HG03045 (cell line): ENCODE data around the gene GATA6.

ENCODE experiments used
- ATAC-seq: cut with Tn5 transposase; IDR thresholded peaks from one replicate; pipeline ENCODE4 v1.9.1; 2021; ENCODE audit warnings: mild to moderate bottlenecking, moderate library complexity; ENCODE audit not compliant: unreplicated experiment

Gene GATA6

GRCh38 chr18:22238036-22238435 is 68.6 kb downstream of the GATA6 start:
- ATAC-seq: no peak

DNA sequence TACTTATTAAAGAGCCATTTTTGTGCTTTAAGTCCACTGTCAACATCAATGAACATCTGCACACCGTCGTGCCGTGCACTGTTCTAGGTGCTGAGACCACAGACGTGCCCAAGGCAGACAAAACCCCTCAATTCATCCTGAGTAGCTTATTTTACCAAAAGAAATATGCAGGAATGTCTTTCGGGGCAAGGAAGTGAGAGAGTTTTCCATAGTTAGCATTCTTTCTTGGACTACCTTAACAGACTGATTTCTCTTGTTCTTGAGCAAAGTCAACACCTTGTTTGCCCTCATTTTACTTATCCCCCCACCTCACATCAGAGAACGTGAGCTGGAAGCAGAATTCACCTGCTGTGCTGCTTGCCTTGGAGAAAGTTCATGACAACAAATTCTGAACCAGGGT is 69.3 kb downstream of the GATA6 start:
- ATAC-seq: no peak

GRCh38 chr18:22241921-22242361 is 72.6 kb downstream of the GATA6 start:
- no peak for ATAC-seq

DNA sequence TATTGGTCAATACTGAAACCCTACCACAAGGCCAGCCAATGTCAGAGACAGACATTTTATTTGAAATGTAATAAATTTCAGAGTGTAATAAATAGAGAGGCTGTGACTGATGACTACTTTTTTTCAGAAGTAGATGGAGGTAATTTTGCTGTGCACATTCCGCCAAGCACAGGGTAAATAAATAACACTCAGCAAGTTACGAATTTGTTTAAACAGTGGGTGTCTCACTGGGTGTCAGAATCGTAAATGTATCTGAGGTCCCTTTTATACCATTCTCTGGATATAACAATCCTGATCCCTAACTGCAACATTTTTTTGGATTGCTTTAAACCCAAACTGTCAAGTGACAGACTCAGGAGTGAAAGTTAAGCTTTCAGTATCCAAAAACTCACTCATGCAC is 74.1 kb downstream of the GATA6 start:
- ATAC-seq: no peak

DNA sequence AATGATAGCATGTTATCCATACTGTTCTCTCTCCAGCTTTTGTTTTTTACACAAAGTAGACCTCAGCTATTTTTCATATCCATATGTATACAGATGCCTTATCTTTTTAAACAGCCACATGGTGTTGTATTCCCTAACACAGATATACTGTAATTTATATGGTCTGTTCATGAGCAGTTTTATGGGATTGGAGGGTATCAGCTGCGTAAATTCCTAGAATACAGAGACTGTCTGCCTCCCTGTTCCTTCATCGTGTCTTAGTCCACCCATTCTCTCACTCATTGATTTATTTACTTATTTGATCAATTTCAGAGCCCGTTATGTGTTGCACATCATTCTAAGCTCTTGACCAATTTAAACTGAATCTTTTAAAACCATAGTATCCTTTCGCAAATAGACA is 80.6 kb downstream of the GATA6 start:
- ATAC-seq: no peak

DNA sequence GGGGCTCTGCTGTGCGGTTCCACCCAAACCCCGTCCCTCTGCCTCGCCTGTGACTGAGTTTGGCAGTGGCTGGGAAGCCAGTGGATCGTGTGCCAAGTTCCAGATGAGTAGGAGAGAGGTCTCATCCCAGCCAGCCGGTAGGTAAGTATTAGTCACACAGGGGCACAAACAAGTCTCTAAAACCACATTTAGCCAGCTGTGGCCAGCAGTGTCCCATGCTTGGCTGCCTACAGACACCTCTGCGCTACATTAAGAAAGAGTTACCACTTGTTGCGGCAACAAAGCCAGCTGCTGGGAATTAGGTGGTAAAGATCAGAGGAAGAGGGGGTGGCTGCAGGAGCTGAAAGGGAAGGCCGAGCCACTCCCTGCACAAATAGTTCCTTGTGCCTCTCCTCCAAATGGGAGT is 81.2 kb downstream of the GATA6 start:
- no peak for ATAC-seq
